Duodenal mucosa (tissue), 2 donors: ENCODE measurements around the gene ATF7.

ENCODE experiments used
- H3K27ac ChIP-seq: one replicate; pipeline ENCODE4 v1.7.0; 2013; ENCODE audit warnings: low read depth, low read length
- H3K27me3 ChIP-seq, 2 donors: one replicate each; pipeline ENCODE4 v1.7.0; 2013; ENCODE audit warnings: low read length in 2 of 2, control low read depth in 1 of 2; ENCODE audit not compliant: insufficient read depth in 2 of 2, control insufficient read depth in 1 of 2
- H3K36me3 ChIP-seq, 2 donors: one replicate each; pipeline ENCODE4 v1.7.0; 2013; ENCODE audit warnings: low read length in 2 of 2, control low read depth in 1 of 2; ENCODE audit not compliant: insufficient read depth in 2 of 2, control insufficient read depth in 1 of 2
- H3K4me1 ChIP-seq, 2 donors: one replicate each; pipeline ENCODE4 v1.7.0; 2013; ENCODE audit warnings: low read length in 2 of 2, control low read depth in 1 of 2; ENCODE audit not compliant: insufficient read depth in 2 of 2, control insufficient read depth in 1 of 2
- H3K4me3 ChIP-seq, 2 donors: one replicate each; pipeline ENCODE4 v1.7.0; 2013; ENCODE audit warnings: low read length in 2 of 2, low read depth in 1 of 2
- H3K9ac ChIP-seq, 2 donors: one replicate each; pipeline ENCODE4 v1.7.0; 2013; ENCODE audit warnings: low read length in 2 of 2, low read depth in 1 of 2
- H3K9me3 ChIP-seq, 2 donors: one replicate each; pipeline ENCODE4 v1.7.0; 2013; ENCODE audit warnings: low read length in 2 of 2, control low read depth in 1 of 2; ENCODE audit not compliant: control insufficient read depth in 1 of 2

Gene ATF7

GRCh38 chr12:53539526-53539925 lies 86.7 kb downstream of the ATF7 start:
- H3K9ac ChIP-seq = no peak overlapping the region
- peaks cover 2 to 19% of the 10 kb centered on the region in 2 donors for H3K4me1 ChIP-seq
- no peak overlapping the region for H3K27ac ChIP-seq
- H3K36me3 ChIP-seq = peaks cover 20 to 38% of the 10 kb centered on the region in 2 donors
- no peaks in the 10 kb centered on the region for H3K9me3 ChIP-seq
- no peaks in the 10 kb centered on the region for H3K27me3 ChIP-seq
- H3K4me3 ChIP-seq = no peak overlapping the region

GRCh38 chr12:53538209-53538689 lies 87.9 kb downstream of the ATF7 start:
- no peaks in the 10 kb centered on the region for H3K9me3 ChIP-seq
- peaks cover 27 to 49% of the 10 kb centered on the region in 2 donors for H3K36me3 ChIP-seq
- H3K4me1 ChIP-seq = peaks cover 2 to 14% of the 10 kb centered on the region in 2 donors
- no peak overlapping the region for H3K9ac ChIP-seq
- H3K4me3 ChIP-seq = no peak overlapping the region
- H3K27me3 ChIP-seq = no peaks in the 10 kb centered on the region
- no peak overlapping the region for H3K27ac ChIP-seq

GRCh38 chr12:53536962-53537361 lies 89.2 kb downstream of the ATF7 start:
- peaks cover 2 to 14% of the 10 kb centered on the region in 2 donors for H3K4me1 ChIP-seq

GRCh38 chr12:53533471-53533870 lies 92.7 kb downstream of the ATF7 start:
- no peak overlapping the region for H3K4me3 ChIP-seq
- peaks cover 43 to 69% of the 10 kb centered on the region in 2 donors for H3K36me3 ChIP-seq
- no peak overlapping the region for H3K9ac ChIP-seq

More at GRCh38 chr12:53536962-53537361, 89.2 kb downstream of the ATF7 start:
- H3K27ac ChIP-seq = no peak overlapping the region
- H3K36me3 ChIP-seq = peaks cover 37 to 53% of the 10 kb centered on the region in 2 donors
- no peaks in the 10 kb centered on the region for H3K9me3 ChIP-seq
- no peak overlapping the region for H3K9ac ChIP-seq
- H3K27me3 ChIP-seq = no peaks in the 10 kb centered on the region
- H3K4me3 ChIP-seq = no peak overlapping the region

GRCh38 chr12:53532524-53533445 lies 93.4 kb downstream of the ATF7 start:
- Histone ChIP-seq H3K9ac (no peak overlapping the region), H3K4me3 (no peak overlapping the region), H3K9me3 (no peaks in the 10 kb centered on the region), H3K27ac (no peak overlapping the region), H3K27me3 (no peaks in the 10 kb centered on the region), H3K4me1 (peaks cover 0 to 3% of the 10 kb centered on the region in 2 donors), H3K36me3 (peaks cover 43 to 69% of the 10 kb centered on the region in 2 donors)

More at GRCh38 chr12:53533471-53533870, 92.7 kb downstream of the ATF7 start:
- Histone ChIP-seq H3K9me3 (no peaks in the 10 kb centered on the region), H3K27ac (no peak overlapping the region), H3K27me3 (no peaks in the 10 kb centered on the region), H3K4me1 (peaks cover 2 to 8% of the 10 kb centered on the region in 2 donors)

- Histone ChIP-seq H3K36me3 (peaks cover 37 to 68% of the 10 kb centered on the region in 2 donors), H3K9ac (no peak overlapping the region)
Observed at GRCh38 chr12:53532021-53532420, 94.2 kb downstream of the ATF7 start.

GRCh38 chr12:53530920-53531319 lies 95.3 kb downstream of the ATF7 start:
- H3K9ac ChIP-seq = no peak overlapping the region
- H3K27ac ChIP-seq = no peak overlapping the region
- H3K4me1 ChIP-seq = no peaks in the 10 kb centered on the region
- no peak overlapping the region for H3K4me3 ChIP-seq
- peaks cover 37 to 61% of the 10 kb centered on the region in 2 donors for H3K36me3 ChIP-seq
- H3K9me3 ChIP-seq = no peaks in the 10 kb centered on the region
- no peaks in the 10 kb centered on the region for H3K27me3 ChIP-seq

More at GRCh38 chr12:53532021-53532420, 94.2 kb downstream of the ATF7 start:
- Histone ChIP-seq H3K9me3 (no peaks in the 10 kb centered on the region), H3K4me1 (no peaks in the 10 kb centered on the region), H3K27me3 (no peaks in the 10 kb centered on the region), H3K27ac (no peak overlapping the region), H3K4me3 (no peak overlapping the region)

GRCh38 chr12:53530061-53530460 lies 96.1 kb downstream of the ATF7 start:
- Histone ChIP-seq H3K9ac (no peak overlapping the region), H3K36me3 (peaks cover 36 to 61% of the 10 kb centered on the region in 2 donors), H3K4me1 (no peaks in the 10 kb centered on the region), H3K4me3 (no peak overlapping the region), H3K27ac (no peak overlapping the region), H3K27me3 (no peaks in the 10 kb centered on the region), H3K9me3 (no peaks in the 10 kb centered on the region)

GRCh38 chr12:53524476-53524875 lies 101.7 kb downstream of the ATF7 start:
- Histone ChIP-seq H3K9me3 (no peaks in the 10 kb centered on the region), H3K27ac (no peak overlapping the region), H3K4me1 (no peaks in the 10 kb centered on the region), H3K9ac (no peak overlapping the region), H3K36me3 (peaks cover 34 to 58% of the 10 kb centered on the region in 2 donors), H3K4me3 (no peak overlapping the region), H3K27me3 (no peaks in the 10 kb centered on the region)

- no peak overlapping the region for H3K27ac ChIP-seq
- no peaks in the 10 kb centered on the region for H3K9me3 ChIP-seq
- H3K4me3 ChIP-seq = no peak overlapping the region
- H3K27me3 ChIP-seq = no peaks in the 10 kb centered on the region
- H3K9ac ChIP-seq = no peak overlapping the region
- no peaks in the 10 kb centered on the region for H3K4me1 ChIP-seq
- peaks cover 37 to 69% of the 10 kb centered on the region in 2 donors for H3K36me3 ChIP-seq
Observed at GRCh38 chr12:53523131-53523530, 103.1 kb downstream of the ATF7 start.
